Measurements from ENCODE around the gene CSNK2A1. TPM values are rescaled to one million over a fixed set of nuclear protein-coding genes. Genes with fewer than 3 reads are reported as not detected.

Gene CSNK2A1
- total RNA-seq, 4 donors from 2014 or later, result 67.5 to 86.3 (median 78.9) TPM

- intact Hi-C loops (cut with DNase I), result no loop called here
- H3K4me3 ChIP-seq, result no peak overlapping the region
- TF ChIP-seq POLR2A (IDR thresholded peaks at IDR 0.05) (no peak), CTCF (IDR thresholded peaks at IDR 0.05) (no peak)
- H3K27ac ChIP-seq, result peak overlapping the region in 1 of 4 donors; percentile 14
- no peaks in the 10 kb centered on the region for H3K9me3 ChIP-seq
- H3K36me3 ChIP-seq, result peaks cover 20 to 90% (median 54%) of the 10 kb centered on the region in 3 donors
- no peaks in the 10 kb centered on the region for H3K27me3 ChIP-seq
- peaks cover 0 to 44% (median 3%) of the 10 kb centered on the region in 3 donors for H3K4me1 ChIP-seq
- no peak for DNase-seq
- WGBS, 2 donors, result 73 to 78% methylated on average over 4 to 5 of the region's 6 CpGs
Measured at GRCh38 chr20:437787-438486, 105.7 kb downstream of the CSNK2A1 start.

- no peak overlapping the region for H3K27ac ChIP-seq
- 86 to 100% methylated on average over 2 to 3 of the region's 5 CpGs for WGBS, 2 donors
- DNase-seq, result no peak
- TF ChIP-seq POLR2A (IDR thresholded peaks at IDR 0.05) (no peak), CTCF (IDR thresholded peaks at IDR 0.05) (no peak)
- H3K4me1 ChIP-seq, result peaks cover 0 to 44% (median 3%) of the 10 kb centered on the region in 3 donors
- H3K27me3 ChIP-seq, result no peaks in the 10 kb centered on the region
- peaks cover 20 to 90% (median 46%) of the 10 kb centered on the region in 3 donors for H3K36me3 ChIP-seq
- no peak overlapping the region for H3K4me3 ChIP-seq
- H3K9me3 ChIP-seq, result no peaks in the 10 kb centered on the region
- intact Hi-C loops (cut with DNase I), result no loop called here
Measured at GRCh38 chr20:436476-436875, 107.1 kb downstream of the CSNK2A1 start.

GRCh38 chr20:435558-435957 lies 108.0 kb downstream of the CSNK2A1 start:
- no peak for TF ChIP-seq CTCF (IDR thresholded peaks at IDR 0.05)
- no peak for TF ChIP-seq POLR2A (IDR thresholded peaks at IDR 0.05)
- WGBS, 2 donors, result 67 to 73% methylated on average over 7 of the region's 7 CpGs
- intact Hi-C loops (cut with DNase I), result no loop called here
- Histone ChIP-seq H3K4me3 (no peak overlapping the region), H3K36me3 (peaks cover 18 to 90% (median 42%) of the 10 kb centered on the region in 3 donors), H3K27me3 (no peaks in the 10 kb centered on the region), H3K4me1 (peaks cover 0 to 44% (median 3%) of the 10 kb centered on the region in 3 donors), H3K9me3 (no peaks in the 10 kb centered on the region), H3K27ac (no peak overlapping the region)
- DNase-seq, result no peak

GRCh38 chr20:434661-435419 lies 108.8 kb downstream of the CSNK2A1 start:
- 88 to 94% methylated on average over 5 to 7 of the region's 16 CpGs for WGBS, 2 donors
- no peak for DNase-seq
- Histone ChIP-seq H3K27me3 (no peaks in the 10 kb centered on the region), H3K9me3 (no peaks in the 10 kb centered on the region), H3K27ac (no peak overlapping the region), H3K4me1 (peaks cover 0 to 44% (median 3%) of the 10 kb centered on the region in 3 donors), H3K36me3 (peaks cover 11 to 90% (median 47%) of the 10 kb centered on the region in 3 donors), H3K4me3 (no peak overlapping the region)
- TF ChIP-seq POLR2A (IDR thresholded peaks at IDR 0.05) (no peak), CTCF (IDR thresholded peaks at IDR 0.05) (no peak)
- intact Hi-C loops (cut with DNase I), result no loop called here

- Histone ChIP-seq H3K4me3 (no peak overlapping the region), H3K27ac (no peak overlapping the region), H3K4me1 (peaks cover 0 to 40% (median 3%) of the 10 kb centered on the region in 3 donors), H3K36me3 (peaks cover 9 to 90% (median 47%) of the 10 kb centered on the region in 3 donors), H3K27me3 (no peaks in the 10 kb centered on the region), H3K9me3 (no peaks in the 10 kb centered on the region)
- 61 to 62% methylated on average over 7 to 8 of the region's 11 CpGs for WGBS, 2 donors
- intact Hi-C loops (cut with DNase I), result no loop called here
- no peak for DNase-seq
- TF ChIP-seq POLR2A (IDR thresholded peaks at IDR 0.05) (no peak), CTCF (IDR thresholded peaks at IDR 0.05) (no peak)
Measured at GRCh38 chr20:434221-434620, 109.4 kb downstream of the CSNK2A1 start.
